ENCODE data around the gene MPDU1.
"Not testable (repeated sequence)": the region's sequence is repeated elsewhere in the genome, so short reads cannot be mapped to it uniquely, and the experiment has no call there.

MPDU1 gene

DNA sequence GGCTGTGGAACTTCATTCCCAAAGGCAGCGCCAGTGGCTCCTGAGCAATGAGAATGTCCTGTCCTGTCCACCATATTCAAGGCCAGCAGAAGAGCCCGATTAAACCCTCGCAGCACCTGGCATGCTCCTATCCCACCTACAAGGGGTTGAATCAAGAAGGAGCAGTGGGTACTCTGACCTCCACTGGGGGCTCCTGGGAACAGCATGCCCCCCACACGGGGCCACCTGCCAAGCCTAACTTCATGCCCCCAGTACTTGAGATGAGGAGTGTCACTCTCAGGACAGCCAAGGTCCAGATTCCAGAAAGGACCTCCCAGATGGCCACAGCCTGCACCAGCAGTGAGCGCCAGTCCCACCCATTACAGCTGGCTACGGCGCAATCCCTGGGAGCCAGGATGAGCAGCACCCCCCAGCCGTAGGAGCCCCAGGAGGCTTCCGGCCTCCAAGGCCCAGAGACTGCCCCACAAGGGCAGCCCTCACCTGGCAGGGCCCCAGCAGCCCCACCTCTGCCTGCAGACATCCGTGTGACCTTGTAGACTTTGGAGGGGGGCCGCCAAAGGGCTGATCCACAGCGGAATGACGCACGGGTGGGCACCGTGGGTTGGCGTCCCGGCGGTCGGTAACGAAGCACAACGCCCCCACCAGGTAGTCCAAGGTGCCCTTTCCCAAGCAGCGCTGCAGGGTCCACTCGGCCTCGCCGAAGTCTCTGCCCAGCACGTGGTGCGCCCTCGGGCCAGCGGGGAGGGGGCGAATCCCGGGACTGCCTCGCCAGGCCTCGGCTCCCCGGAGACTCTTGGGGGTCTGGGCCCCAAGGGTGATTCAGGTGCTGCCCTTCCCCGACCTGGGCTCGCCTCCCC is 1.0 kb upstream of the MPDU1 start:
- no peak for DNase-seq

DNA sequence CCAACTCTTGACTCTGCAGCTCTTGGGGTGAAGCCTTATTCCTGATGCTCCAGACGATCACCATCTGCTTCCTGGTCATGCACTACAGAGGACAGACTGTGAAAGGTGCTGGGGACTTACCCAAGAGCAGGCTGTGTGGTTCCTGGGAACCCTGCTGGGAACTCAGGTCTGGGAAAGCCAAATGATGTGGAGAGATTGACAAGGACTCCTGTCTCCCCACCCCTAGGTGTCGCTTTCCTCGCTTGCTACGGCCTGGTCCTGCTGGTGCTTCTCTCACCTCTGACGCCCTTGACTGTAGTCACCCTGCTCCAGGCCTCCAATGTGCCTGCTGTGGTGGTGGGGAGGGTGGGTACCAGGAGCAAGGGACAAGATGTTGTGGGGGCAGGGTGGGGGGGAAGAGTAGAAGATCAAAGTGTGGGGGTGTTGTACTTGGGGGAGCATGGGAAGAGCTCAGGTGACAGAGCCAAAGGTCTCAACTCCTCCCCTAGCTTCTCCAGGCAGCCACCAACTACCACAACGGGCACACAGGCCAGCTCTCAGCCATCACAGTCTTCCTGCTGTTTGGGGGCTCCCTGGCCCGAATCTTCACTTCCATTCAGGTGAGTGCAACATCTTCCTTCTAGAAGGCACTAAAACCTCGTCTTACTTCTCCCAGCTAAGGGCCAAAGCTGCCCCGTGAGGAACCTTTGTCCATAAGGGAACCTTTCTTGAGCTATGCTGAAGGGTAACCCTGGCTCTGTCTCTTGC is 3.2 kb downstream of the MPDU1 start:
- DNase-seq: no peak

DNA sequence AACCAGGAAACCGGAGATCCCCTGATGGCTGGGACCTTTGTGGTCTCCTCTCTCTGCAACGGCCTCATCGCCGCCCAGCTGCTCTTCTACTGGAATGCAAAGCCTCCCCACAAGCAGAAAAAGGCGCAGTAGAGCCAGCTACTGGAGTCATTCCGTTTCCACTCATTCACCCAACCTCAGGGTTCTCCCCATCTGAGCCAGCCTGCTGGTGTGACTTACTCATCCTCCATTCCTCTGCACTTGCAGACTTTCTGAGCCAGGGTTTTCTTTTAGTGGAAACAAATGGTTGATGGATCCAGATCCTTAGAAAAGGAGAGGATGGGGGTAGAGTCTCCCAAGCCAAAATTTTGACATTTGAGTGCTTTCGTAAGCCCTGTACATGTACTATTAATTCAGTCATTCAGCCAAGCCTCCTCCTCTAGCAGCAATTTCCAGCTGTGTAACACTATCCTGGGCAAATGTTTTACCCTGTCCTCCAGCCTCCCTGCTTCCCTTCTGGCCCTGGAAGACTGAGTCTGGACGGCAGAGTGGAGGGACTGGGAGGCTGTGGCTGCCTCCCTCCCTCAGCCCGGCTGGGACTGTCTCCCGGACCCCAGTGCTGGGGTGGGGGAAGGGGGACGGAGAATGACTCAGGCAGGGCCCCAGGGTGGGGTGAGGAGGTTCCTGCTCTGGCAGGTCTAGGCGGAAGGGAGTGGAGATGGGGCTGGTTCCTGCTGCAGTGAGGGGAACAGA is 3.9 kb downstream of the MPDU1 start:
- no peak for DNase-seq

DNA sequence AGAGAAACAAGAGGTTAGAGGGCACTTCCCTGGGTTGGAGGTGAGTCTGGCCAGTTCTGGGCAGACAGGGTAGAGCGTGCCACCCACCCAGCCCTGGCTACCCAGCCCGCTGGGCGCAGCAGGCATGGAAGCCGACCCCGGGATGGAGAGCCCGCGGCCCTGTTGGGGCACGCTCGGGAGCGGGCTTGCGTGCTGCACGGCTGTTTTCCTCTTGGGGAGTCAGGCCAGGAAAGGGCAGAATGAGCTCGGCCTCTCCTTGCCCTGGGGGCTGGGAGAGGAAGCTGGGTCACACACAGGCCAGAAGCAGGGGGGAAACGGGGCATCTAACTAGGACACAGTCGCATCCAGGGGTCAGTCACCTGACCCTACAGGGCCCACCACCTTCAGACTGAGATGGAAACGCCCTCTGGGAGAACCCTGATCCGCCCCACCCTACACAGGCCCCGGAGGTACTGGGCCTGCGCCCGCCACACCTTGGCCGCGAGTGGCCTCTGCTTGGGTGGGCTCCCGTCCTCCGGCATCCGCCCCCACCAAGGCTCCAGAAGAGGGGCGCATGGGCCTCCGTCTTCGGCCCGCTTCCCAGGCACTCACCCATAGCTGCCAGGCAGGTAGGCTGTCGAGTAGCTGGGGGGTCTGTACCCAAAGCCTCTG is 5.0 kb downstream of the MPDU1 start:
- no peak for DNase-seq

DNA sequence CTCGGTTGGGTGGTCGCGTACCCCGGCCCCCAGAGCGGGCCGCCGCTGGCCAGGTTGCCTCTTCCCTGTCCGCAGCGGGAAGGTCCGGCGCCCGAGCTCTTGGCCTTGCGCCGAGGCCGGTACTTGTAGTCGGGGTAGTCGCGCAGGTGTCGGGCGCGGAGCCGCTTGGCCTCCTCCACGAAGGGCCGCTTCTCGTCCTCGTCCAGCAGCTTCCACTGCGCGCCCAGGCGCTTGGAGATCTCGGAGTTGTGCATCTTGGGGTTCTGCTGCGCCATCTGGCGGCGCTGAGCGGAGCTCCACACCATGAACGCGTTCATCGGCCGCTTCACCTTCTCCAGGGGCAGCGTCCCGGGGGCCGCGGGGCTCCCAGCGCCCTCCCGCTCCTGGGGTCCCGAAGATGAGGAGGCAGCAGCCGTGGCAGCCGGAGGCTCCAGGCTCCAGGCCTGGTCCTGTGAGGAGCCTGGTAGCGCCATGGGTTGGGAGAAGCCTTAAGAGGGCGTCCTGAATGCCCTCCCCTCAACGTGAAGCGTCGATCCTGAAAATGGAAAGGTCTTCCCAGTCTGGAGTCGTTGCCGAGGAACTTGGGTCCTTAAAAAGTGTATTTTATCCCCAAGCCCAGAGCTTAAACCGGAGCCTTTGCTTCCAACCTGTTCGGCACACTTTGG is 5.7 kb downstream of the MPDU1 start:
- no peak for DNase-seq

DNA sequence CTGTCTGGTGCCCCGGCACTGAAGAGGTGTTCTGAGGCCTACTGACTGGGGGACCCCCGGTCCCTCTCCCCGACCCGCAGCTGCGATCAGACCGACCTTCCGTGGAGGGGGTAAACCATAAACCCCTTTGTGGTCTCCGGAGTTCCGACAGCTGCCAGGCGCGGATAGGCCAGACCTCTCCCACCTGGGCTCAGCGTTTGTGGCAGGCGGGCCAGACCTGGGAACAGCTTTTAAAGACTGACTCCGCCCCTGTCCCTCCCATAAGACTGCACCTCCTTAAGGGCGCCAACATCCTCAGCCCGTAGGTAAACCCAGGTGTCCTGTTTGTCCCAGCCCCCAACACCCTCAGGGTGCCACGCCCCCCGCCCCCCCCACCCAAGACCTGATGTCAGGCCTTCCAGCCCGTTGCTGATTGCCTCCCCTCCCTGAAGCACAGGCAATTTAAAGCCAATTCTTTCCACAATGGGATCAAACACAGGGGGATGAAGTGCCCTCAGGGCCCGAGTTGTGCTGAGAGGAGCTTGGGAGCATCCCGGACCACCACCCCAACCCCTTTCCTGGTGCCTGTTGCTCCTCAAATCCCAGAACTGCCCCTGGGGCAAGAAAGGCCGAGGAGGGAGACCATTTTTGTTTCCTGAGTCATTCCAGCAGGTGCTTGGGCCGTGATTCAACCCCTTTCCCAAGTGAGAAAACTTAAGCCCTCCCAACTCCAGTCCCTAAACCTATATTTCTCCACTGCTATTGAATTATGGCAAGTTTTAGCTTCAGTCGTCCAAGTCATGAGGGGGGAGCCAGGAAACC is 6.4 kb downstream of the MPDU1 start, which contains the start of gene SOX15:
Gene SOX15, minus strand, starts transcription at position 204 of the 801 bp plus-strand sequence. CDS start 418 bp downstream, outside the sequence.
- DNase-seq: no peak

DNA sequence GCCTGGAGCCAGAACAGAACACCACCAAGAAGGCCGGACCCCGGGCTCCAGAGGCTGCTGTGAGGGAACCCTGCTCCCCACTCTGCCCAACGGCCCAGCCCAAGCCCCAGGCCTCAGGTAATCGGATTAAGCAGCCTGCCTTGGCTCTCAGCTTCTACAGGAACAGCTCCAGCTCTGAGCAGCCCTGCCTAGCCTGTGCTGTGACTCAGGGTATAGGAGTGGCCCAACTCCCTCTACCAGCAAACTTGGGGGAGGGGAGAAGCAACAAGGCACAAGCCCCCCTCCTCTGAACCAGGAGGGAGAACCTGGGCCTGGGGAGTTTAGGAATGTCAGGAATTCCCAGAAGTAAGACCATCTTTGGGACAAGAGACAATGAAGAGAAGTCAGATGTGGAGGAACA is 7.1 kb downstream of the MPDU1 start:
- DNase-seq: no peak

DNA sequence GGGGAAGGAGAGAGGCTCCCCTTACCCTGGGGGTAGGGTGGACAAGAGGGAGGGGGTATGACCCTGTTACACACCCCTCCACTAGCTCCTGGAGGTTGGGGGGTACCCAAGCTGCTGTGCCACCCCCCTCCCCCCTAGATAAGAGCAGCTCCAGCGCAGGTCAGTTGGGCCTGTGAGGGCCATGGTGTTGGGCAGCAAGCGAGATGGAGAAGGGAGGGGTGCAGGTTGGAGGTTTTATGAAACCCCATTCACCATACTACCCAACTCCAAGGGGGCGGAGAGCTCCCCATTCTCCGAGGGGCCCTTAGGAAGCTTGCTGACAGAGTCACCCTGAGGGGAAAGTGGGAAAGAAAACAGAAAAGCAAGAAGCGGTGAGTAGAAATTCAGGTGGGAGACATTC is 7.9 kb downstream of the MPDU1 start:
- DNase-seq: no peak

DNA sequence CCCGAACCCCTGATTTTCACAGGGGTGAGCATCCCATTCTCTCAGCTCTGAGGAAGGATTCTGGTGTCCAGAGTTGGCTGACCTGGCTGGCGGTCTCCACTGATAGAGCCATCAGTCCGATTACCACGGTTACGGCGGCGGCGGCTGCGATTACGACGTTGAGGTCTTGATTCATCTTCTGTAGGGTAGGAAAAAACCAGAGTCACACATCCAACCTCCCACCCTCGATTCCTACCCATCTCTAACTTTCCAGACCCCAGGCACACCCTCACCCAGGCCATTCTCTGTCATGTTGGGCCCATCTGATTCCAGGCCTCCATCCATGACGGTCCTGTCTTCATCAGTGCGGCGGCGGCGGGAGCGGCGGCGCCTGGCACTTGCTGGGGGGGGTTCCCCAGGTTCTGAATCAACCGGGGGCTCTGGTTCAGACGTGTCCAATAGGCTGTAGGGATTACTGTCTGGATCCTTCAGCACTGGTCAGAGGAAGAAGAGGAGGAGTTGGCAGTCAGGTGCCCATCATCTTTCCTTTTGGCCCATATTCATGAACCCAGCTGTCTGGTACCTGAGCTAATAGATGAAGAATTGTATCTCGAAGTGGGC is 8.9 kb downstream of the MPDU1 start:
- DNase-seq: no peak

DNA sequence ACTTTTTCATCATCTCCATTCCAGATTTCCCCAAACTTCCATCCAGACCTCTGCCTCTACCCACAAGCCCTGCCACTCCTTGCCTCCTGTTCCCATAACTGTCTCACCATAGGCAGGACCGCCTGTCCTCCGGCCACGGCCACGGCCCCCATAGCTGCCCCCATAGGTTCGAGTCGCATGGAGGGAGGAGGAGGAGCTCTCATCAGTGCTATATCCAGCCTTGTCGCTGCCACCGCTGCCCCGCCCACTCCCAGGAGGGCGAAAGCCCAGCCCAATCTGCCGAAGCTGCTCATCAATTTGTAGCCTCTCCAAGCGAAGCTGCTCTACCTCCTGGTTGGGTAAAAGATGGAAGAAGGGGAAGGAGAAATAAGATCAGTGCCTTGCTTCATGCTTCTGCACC is 9.6 kb downstream of the MPDU1 start:
- DNase-seq: no peak

DNA sequence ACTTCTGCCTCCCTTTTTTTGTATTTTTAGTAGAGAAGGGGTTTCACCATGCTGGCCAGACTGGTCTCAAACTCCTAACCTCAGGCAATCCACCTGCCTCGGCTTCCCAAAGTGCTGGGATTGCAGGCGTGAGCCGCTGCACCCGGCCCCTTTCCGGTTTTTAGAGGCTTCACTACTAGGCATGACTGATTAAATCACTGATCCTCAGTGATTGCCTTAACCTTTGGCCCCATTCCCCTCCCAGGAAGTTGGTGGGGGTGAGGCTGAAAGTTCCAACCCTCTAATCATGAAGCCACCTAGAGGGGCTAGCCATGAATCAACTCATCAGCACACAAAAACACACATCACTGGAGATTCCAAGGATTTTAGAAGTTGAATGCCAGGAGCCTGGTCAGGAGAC is 13.9 kb downstream of the MPDU1 start:
- DNase-seq: not testable (repeated sequence)

DNA sequence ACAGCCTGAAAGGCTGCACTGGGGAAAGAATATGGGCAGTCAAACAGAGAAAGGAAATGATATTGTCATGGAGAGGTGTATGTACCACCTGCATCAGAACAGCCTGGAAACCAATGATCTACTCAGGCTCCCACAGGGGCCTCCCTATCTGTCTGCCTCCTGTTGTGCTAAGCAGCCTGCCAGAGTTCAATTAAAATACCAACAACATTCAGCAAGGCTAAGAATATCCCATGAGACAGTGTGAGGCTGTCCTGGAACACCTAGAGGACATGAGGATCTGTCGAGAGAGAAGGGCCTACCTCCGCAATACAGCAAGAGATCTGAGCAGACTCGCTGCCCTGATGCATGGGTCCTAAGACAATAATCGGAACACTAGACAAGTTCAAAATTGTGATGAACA is 22.6 kb downstream of the MPDU1 start:
- DNase-seq: no peak

DNA sequence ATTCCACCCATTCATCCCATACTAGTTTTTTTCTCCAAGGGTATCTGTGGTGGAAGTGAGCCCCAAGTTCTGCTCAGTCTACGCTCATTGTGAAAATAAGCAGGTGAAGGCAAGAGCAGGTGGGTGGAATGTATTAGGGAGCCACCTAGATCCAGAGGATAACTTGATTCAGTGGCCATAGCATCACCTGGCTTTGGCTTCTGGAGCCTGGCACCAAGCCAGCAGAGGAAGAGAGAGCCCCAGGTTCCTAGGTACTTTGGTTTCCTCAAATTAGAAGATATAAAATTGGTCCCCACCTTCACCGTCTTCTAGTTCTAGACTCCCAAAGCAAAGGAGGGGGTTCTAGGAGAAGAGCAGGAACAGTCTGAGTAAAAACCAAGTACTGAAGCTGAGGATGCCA is 27.0 kb downstream of the MPDU1 start:
- no peak for DNase-seq

DNA sequence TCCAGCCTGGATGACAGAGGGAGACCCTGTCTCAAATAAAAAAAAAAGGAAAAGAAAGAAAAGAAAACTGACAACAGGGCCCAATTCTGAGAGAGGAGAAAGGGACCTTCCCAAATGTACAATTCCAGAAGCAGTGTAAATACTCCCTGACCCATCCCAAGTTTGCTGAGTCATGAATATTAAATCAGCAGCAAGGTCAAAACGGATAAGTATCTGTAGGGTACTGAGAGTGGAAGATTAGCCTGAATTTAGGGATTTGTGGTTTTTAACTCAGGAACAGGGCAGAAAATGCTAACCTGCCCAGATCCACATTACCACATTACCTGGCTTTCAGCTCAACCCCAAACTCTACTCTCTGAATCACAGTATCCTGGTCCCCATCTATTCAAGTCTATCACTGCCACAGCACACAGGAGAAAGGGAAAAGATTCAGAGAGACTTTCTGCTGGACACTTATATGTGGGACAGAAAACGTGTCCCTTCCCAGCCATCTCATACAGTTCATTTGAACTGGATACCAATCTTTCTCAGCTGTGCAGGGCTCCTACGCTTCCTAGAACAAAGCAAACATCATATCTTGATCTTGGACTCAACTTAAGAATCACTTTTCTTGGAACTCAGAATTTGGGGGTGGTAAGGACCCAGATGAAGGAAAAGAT is 28.1 kb downstream of the MPDU1 start:
- no peak for DNase-seq

DNA sequence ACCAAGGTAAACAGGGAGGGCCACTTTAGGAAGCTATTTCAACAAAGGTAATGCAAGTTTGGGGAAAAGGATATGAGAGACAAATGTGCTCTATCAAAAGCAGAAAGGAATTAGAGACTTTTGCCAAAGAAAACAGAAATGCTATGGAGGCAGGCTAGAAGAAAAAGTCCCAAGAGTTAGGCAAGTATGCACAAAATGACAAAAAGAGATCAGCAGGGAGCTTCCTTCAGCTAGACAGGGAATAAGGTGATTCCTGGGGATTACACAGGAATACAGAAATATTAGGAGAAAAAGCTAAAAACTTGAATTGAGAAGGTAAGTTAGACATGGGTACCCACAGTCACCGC is 28.6 kb downstream of the MPDU1 start:
- no peak for DNase-seq

DNA sequence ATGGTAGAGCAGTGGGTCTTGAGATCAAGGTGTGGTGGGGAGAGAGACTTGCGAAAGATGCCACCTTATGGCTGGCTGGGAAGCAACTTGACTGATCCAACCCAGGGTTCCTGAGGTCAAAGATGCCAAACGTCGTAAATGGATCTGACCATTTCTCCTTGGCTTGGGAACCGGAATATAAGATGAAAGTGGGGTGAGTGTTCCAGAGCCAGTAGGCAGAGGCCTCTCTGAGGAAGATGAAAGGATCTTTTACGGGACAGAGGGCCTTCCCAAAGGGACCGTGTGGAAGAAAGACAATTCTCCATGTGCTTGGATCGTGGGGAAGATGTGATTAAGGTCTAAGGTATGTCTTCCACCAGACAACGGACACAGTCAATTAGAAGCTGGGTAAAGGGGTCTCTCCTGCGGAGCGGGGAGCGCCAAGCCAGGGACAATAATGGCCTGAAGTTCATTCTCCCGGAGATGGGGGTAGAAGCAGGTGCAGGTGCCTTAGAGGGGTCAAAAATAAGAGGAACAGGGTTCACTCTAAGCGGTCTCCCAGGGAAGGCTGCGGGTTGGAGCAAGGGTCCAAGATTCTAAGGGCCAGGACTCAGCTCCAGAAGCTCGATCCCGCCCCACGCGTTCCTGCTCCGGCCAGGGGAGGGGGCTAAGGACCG is 30.2 kb downstream of the MPDU1 start:
- no peak for DNase-seq

DNA sequence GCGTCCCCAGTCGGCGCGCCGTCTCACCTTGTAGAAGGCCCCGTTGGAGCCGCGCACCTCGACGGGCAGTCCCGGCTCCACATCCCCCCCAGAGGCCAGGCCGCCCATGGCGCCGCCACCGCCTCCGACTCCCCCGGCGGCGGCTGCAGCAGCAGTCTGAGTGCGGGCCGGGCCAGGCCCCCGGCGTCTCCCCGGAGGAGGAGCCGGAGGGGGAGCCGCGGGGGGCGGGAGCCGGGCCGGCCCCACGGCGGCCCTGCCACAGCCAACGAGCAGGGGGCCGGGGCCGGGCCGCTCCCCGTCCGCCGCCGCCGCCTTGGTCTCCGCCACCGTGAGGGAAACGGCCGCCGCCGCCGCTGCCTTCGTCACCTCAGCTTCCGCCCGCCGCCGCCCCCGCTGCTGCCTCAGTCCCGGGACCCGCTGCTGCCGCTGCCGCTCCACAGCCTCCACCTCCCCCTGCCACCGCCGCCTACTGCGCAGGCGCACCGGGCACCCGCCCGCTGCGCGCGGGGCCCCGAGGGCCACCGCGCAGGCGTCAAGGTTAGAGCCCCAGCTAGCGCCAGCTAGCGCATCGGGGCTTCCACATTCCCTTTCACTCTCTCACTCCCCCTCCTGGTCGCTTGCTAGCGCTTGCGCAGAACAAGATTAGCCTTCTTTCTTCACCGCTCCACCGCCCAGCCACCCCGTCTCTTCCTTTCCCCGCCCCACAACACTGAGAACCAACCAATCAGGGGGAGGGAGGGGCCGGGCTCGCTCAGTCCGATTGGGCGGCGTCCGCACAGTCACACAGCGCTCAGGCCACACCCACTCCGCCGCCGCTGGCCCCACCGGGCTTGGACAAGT is 31.0 kb downstream of the MPDU1 start, which contains the start of gene FXR2:
Gene FXR2, minus strand, starts transcription at position 473 of the 840 bp plus-strand sequence. Its CDS starts 365 bp downstream, at position 108.
- DNase-seq: peak; percentile 97

DNA sequence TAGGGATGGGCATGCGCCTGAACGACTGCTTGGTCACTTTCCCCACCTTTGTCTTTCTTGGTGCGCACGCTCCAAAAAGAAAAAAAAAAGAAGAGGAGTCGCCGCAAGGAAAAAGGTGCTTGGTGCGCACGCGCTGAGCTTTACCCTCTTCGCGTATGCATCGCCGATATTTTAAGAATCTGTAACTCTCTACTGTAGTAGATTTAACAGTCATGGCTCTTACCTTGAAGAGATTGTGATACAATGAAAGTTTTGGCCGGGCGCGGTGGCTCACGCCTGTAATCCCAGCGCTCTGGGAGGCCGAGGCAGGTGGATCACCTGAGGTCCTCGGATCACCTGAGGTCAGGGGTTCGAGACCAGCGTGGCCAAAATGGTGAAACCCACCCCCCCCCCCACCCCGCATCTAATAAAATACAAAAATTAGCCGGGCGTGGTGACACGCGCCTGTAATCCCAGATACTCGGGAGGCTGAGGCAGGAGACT is 31.7 kb downstream of the MPDU1 start:
- no peak for DNase-seq

DNA sequence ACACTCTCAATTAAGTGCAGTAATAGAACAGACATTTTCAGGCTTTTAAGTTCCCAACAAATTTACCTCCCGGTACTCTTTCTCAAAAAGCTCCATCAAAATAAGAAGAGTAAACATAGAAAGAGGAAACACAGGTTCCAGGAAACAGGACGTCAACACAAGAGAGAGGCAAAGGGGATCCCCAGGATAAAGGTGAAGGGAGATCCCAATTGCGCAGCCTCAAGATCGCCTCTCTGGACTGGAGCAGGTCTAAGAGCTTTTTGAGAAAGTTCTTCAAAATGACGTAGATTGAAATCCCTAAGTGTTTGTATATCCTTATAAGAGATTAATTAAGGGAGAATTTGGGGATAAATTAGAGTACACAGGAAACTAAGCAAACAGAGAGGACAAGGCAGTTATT is 35.0 kb downstream of the MPDU1 start:
- DNase-seq: no peak
